WTC11 (cell line): ENCODE data around the gene THSD4. TPM values are rescaled to one million over a fixed set of nuclear protein-coding genes. Genes with fewer than 3 reads are reported as not detected.
A peak's percentile ranks its signal among the peaks of the same experiment; 100 is the strongest.

Source experiments
- ATAC-seq: fragments of 200-7000 bp; cut with Tn5 transposase; 2 replicates; pipeline ENCODE4 v1.10.0; 2021; ENCODE audit warnings: mild to moderate bottlenecking, moderate library complexity
- CTCF ChIA-PET: fragments of 300-600 bp; sonication (Branson Sonifier 250); formaldehyde crosslinking; loops from one replicate; lab custom pipeline; 2021; ENCODE audit warnings: antibody characterized with exemption; lab: Charles Lee
- POLR2A ChIA-PET: fragments of 350-600 bp; sonication (Branson Sonifier 250); formaldehyde crosslinking; loops from one replicate; lab custom pipeline; 2021; ENCODE audit warnings: antibody characterized with exemption; lab: Charles Lee
- DNase-seq: peaks from one replicate; pipeline ENCODE4 v3.0.0; 2021; ENCODE audit warnings: low spot score
- H3K27ac Mint-ChIP-seq: 2 replicates; pipeline ENCODE4 v1.8.0; 2021; ENCODE audit warnings: mixed read lengths
- H3K27me3 Mint-ChIP-seq: 2 replicates; pipeline ENCODE4 v1.8.0; 2021; ENCODE audit warnings: low read depth, mild to moderate bottlenecking, moderate library complexity, mixed read lengths
- H3K36me3 Mint-ChIP-seq: 2 replicates; pipeline ENCODE4 v1.8.0; 2021; ENCODE audit warnings: mixed read lengths
- H3K4me1 Mint-ChIP-seq: 2 replicates; pipeline ENCODE4 v1.8.0; 2022; ENCODE audit warnings: mixed read lengths
- H3K4me3 Mint-ChIP-seq: 2 replicates; pipeline ENCODE4 v1.8.0; 2021; ENCODE audit warnings: mild to moderate bottlenecking, moderate library complexity, mixed read lengths
- H3K9me3 Mint-ChIP-seq: 2 replicates; pipeline ENCODE4 v1.8.0; 2021; ENCODE audit warnings: mixed read lengths
- ATF1 ChIP-seq: sonication (generic); formaldehyde crosslinking; IDR thresholded peaks from 2 replicates; pipeline ENCODE4 v1.8.1; 2023; ENCODE audit warnings: mild to moderate bottlenecking, moderate library complexity, missing genetic modification reagents
- CREB1 ChIP-seq: sonication (generic); formaldehyde crosslinking; IDR thresholded peaks from 2 replicates; pipeline ENCODE4 v1.8.0; 2023; ENCODE audit warnings: mild to moderate bottlenecking, missing genetic modification reagents
- ESRRA ChIP-seq: sonication (generic); formaldehyde crosslinking; IDR thresholded peaks from 2 replicates; pipeline ENCODE4 v1.8.1; 2022; ENCODE audit warnings: mild to moderate bottlenecking, missing genetic modification reagents, borderline replicate concordance
- GTF2I ChIP-seq: fragments of 250-450 bp; sonication (Bioruptor Pico); conservative IDR thresholded peaks from 2 replicates; pipeline ENCODE4 v1.4.0; 2021; ENCODE audit warnings: mild to moderate bottlenecking
- HMGA2 ChIP-seq: fragments of 250-450 bp; sonication (Bioruptor Pico); IDR thresholded peaks from 2 replicates; pipeline ENCODE4 v1.4.0; 2021; ENCODE audit warnings: mild to moderate bottlenecking, moderate library complexity
- JAZF1 ChIP-seq: fragments of 250-450 bp; sonication (Bioruptor Pico); IDR thresholded peaks from 2 replicates; pipeline ENCODE4 v1.9.0; 2021; ENCODE audit warnings: moderate library complexity, mild to moderate bottlenecking, inconsistent platforms
- JUN ChIP-seq: sonication (generic); formaldehyde crosslinking; IDR thresholded peaks from 2 replicates; pipeline ENCODE4 v1.8.0; 2023; ENCODE audit warnings: mild to moderate bottlenecking, missing genetic modification reagents
- NFYB ChIP-seq: sonication (generic); formaldehyde crosslinking; conservative IDR thresholded peaks from 2 replicates; pipeline ENCODE4 v1.8.0; 2022; ENCODE audit warnings: low read depth, missing genetic modification reagents
- NR1H2 ChIP-seq: sonication (generic); formaldehyde crosslinking; IDR thresholded peaks from 2 replicates; pipeline ENCODE4 v1.9.0; 2021; ENCODE audit warnings: mild to moderate bottlenecking, moderate library complexity, missing genetic modification reagents
- NR3C1 ChIP-seq: sonication (generic); formaldehyde crosslinking; conservative IDR thresholded peaks from 2 replicates; pipeline ENCODE4 v1.8.1; 2023; ENCODE audit warnings: low read depth, mild to moderate bottlenecking, missing genetic modification reagents
- OVOL2 ChIP-seq: fragments of 250-450 bp; sonication (Bioruptor Pico); IDR thresholded peaks from 2 replicates; pipeline ENCODE4 v1.9.0; 2021; ENCODE audit warnings: mild to moderate bottlenecking, borderline replicate concordance
- PRRX2 ChIP-seq: fragments of 250-450 bp; sonication (Bioruptor Pico); IDR thresholded peaks from 2 replicates; pipeline ENCODE4 v1.8.0; 2021; ENCODE audit warnings: mild to moderate bottlenecking
- SMAD4 ChIP-seq: sonication (generic); formaldehyde crosslinking; IDR thresholded peaks from 2 replicates; pipeline ENCODE4 v1.8.0; 2022; ENCODE audit warnings: mild to moderate bottlenecking, missing genetic modification reagents
- TCF7 ChIP-seq: sonication (generic); formaldehyde crosslinking; IDR thresholded peaks from 2 replicates; pipeline ENCODE4 v1.8.0; 2022; ENCODE audit warnings: mild to moderate bottlenecking, low read depth, missing genetic modification reagents, moderate library complexity
- TEAD1 ChIP-seq: sonication (generic); formaldehyde crosslinking; IDR thresholded peaks from 2 replicates; pipeline ENCODE4 v1.8.0; 2022; ENCODE audit warnings: mild to moderate bottlenecking, missing genetic modification reagents
- ZBTB21 ChIP-seq: sonication (generic); formaldehyde crosslinking; IDR thresholded peaks from 2 replicates; pipeline ENCODE4 v1.8.1; 2023; ENCODE audit warnings: mild to moderate bottlenecking, missing genetic modification reagents, borderline replicate concordance
- ZNF416 ChIP-seq: fragments of 250-450 bp; sonication (Bioruptor Pico); IDR thresholded peaks from 2 replicates; pipeline ENCODE4 v1.9.0; 2021; ENCODE audit warnings: mild to moderate bottlenecking, inconsistent platforms
- total RNA-seq: library from RNA; stranded (reverse); gene quantifications from 3 replicates; pipeline ENCODE4 v1.2.3, GENCODE V29; 2021
- TF ChIP-seq, protein P1 (sequence below): sonication (generic); formaldehyde crosslinking; IDR thresholded peaks from 2 replicates; pipeline ENCODE4 v1.8.1; 2023; ENCODE audit warnings: mild to moderate bottlenecking, missing genetic modification reagents, moderate library complexity
- TF ChIP-seq, protein P2 (sequence below): sonication (generic); formaldehyde crosslinking; IDR thresholded peaks from 2 replicates; pipeline ENCODE4 v1.8.1; 2022; ENCODE audit warnings: missing genetic modification reagents, borderline replicate concordance
- TF ChIP-seq, protein P3 (sequence below): sonication (generic); formaldehyde crosslinking; IDR thresholded peaks from 2 replicates; pipeline ENCODE4 v1.8.1; 2023; ENCODE audit warnings: mild to moderate bottlenecking, missing genetic modification reagents, moderate library complexity
- TF ChIP-seq, protein P4 (sequence below): sonication (generic); formaldehyde crosslinking; conservative IDR thresholded peaks from 2 replicates; pipeline ENCODE4 v1.8.1; 2023; ENCODE audit warnings: mild to moderate bottlenecking, low read depth, missing genetic modification reagents, moderate library complexity
- TF ChIP-seq, protein P5 (sequence below): fragments of 250-450 bp; sonication (Bioruptor Pico); IDR thresholded peaks from 2 replicates; pipeline ENCODE4 v1.9.0; 2021; ENCODE audit warnings: mild to moderate bottlenecking

The THSD4 gene
- total RNA-seq, 1 experiment from 2014 or later = 7.8 TPM

DNA sequence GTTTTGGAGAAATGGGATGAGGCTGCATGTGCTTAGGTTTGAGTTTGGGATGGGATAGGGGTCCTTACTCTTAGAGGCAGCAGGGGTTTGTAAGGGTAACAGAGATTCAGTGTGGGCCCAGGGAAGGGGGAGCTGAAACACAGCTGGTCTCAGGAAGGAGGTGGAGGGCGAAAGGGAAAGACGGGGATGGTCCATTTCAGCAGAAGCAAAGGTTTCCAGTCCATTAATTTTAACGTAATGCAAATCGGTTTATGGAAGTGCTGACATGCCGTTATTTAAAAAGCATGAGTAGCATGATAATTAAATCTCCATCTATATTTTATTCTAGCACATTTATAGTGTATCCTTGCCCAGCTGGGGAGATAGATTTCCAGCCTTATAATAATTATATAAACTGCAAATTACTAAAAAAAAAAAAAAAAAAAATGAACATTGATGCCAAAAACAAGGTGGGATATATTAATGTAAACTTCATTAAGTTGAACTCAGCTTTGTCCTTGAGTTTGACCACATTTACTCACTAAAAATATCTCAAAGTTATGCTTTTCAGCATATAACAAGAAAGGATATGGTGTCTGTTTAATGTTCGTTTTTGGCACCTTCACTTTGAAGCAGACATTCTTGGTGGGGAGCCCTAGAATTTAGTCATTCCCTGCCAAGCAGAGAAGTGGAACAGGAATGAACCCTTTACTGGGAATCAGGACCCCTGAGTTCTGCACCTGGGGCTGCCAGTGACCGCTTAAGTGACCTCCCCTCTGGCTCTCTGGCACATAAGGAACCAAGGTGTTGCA, 234.7 kb downstream of the THSD4 start:
- TF ChIP-seq JUN (no peak), TCF7 (CRISPR knock-in tag) (no peak), PRRX2 (no peak), OVOL2 (no peak), NFYB (CRISPR knock-in tag) (no peak), ATF1 (CRISPR knock-in tag) (no peak), NR1H2 (CRISPR knock-in tag) (no peak), ZBTB21 (CRISPR knock-in tag) (no peak), HMGA2 (CRISPR knock-in tag) (no peak), ZNF416 (CRISPR knock-in tag) (no peak), GTF2I (CRISPR knock-in tag) (no peak), NR3C1 (CRISPR knock-in tag) (no peak), JAZF1 (no peak)
- TF ChIP-seq, protein P1, sequence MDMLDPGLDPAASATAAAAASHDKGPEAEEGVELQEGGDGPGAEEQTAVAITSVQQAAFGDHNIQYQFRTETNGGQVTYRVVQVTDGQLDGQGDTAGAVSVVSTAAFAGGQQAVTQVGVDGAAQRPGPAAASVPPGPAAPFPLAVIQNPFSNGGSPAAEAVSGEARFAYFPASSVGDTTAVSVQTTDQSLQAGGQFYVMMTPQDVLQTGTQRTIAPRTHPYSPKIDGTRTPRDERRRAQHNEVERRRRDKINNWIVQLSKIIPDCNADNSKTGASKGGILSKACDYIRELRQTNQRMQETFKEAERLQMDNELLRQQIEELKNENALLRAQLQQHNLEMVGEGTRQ (CRISPR knock-in tag) = no peak
- TF ChIP-seq, protein P2, sequence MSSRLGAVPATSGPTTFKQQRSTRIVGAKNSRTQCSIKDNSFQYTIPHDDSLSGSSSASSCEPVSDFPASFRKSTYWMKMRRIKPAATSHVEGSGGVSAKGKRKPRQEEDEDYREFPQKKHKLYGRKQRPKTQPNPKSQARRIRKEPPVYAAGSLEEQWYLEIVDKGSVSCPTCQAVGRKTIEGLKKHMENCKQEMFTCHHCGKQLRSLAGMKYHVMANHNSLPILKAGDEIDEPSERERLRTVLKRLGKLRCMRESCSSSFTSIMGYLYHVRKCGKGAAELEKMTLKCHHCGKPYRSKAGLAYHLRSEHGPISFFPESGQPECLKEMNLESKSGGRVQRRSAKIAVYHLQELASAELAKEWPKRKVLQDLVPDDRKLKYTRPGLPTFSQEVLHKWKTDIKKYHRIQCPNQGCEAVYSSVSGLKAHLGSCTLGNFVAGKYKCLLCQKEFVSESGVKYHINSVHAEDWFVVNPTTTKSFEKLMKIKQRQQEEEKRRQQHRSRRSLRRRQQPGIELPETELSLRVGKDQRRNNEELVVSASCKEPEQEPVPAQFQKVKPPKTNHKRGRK (CRISPR knock-in tag) = no peak
- TF ChIP-seq, protein P3, sequence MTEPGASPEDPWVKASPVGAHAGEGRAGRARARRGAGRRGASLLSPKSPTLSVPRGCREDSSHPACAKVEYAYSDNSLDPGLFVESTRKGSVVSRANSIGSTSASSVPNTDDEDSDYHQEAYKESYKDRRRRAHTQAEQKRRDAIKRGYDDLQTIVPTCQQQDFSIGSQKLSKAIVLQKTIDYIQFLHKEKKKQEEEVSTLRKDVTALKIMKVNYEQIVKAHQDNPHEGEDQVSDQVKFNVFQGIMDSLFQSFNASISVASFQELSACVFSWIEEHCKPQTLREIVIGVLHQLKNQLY (CRISPR knock-in tag) = no peak
- TF ChIP-seq, protein P4, sequence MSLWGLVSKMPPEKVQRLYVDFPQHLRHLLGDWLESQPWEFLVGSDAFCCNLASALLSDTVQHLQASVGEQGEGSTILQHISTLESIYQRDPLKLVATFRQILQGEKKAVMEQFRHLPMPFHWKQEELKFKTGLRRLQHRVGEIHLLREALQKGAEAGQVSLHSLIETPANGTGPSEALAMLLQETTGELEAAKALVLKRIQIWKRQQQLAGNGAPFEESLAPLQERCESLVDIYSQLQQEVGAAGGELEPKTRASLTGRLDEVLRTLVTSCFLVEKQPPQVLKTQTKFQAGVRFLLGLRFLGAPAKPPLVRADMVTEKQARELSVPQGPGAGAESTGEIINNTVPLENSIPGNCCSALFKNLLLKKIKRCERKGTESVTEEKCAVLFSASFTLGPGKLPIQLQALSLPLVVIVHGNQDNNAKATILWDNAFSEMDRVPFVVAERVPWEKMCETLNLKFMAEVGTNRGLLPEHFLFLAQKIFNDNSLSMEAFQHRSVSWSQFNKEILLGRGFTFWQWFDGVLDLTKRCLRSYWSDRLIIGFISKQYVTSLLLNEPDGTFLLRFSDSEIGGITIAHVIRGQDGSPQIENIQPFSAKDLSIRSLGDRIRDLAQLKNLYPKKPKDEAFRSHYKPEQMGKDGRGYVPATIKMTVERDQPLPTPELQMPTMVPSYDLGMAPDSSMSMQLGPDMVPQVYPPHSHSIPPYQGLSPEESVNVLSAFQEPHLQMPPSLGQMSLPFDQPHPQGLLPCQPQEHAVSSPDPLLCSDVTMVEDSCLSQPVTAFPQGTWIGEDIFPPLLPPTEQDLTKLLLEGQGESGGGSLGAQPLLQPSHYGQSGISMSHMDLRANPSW (CRISPR knock-in tag) = no peak
- Mint-ChIP-seq H3K4me3 (no peak overlapping the region), H3K36me3 (no peaks in the 10 kb centered on the region), H3K27ac (no peak overlapping the region), H3K27me3 (no peaks in the 10 kb centered on the region), H3K9me3 (no peaks in the 10 kb centered on the region), H3K4me1 (peaks cover 22% of the 10 kb centered on the region)
- DNase-seq (no peak), ATAC-seq (peak; percentile 18)
- ChIA-PET POLR2A (no interaction called here), CTCF (no interaction called here)

DNA sequence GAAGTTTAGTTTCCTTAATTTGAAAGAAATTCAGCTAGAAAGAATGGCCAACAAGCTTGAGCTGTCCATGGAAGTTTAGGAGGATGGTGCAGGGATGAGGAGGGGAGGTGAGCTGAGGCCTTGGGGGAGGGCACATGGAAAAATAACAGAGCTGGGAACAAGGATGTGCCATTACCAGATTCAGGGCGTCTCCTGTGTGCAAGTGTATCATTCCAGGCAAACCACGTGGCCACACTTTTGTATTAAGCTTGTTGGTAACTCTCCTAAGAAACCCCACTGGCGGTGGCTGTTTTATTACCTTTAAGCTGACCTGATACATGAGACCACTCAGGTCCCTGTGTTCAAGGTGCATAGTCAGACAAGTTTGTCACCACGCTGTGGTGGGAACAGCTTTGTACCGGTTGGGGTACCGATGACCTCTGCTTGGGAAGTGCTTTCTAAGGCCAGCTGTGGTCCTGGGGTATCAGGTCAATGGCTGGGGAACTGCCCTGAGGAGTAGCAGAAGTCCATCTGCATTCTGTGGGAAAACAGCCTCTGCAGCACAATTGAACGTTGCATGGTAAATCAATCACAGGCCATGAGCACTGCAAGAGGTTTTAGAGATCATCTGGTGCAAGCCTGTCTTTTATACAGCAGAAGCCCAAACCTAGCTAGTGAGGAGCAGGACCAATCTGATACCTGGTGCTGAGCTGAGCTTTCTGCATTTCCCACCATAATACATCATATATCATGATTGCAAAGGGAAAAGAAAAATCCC, 235.5 kb downstream of the THSD4 start:
- CTCF ChIA-PET = no interaction called here
- Mint-ChIP-seq H3K27me3 (no peaks in the 10 kb centered on the region), H3K27ac (no peak overlapping the region), H3K4me3 (no peak overlapping the region), H3K36me3 (no peaks in the 10 kb centered on the region), H3K9me3 (no peaks in the 10 kb centered on the region), H3K4me1 (peaks cover 17% of the 10 kb centered on the region)
- TF ChIP-seq CREB1 (CRISPR knock-in tag) = no peak
- TF ChIP-seq TEAD1 (CRISPR knock-in tag) = no peak
- TF ChIP-seq ESRRA (CRISPR knock-in tag) = no peak
- TF ChIP-seq, protein P5, sequence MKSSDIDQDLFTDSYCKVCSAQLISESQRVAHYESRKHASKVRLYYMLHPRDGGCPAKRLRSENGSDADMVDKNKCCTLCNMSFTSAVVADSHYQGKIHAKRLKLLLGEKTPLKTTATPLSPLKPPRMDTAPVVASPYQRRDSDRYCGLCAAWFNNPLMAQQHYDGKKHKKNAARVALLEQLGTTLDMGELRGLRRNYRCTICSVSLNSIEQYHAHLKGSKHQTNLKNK (CRISPR knock-in tag) = no peak
- TF ChIP-seq SMAD4 (CRISPR knock-in tag) = no peak
- TF ChIP-seq, protein P4 (CRISPR knock-in tag) = no peak
- no peak for DNase-seq
- no peak for ATAC-seq
- POLR2A ChIA-PET = no interaction called here
